ENCODE data around the gene IFT74.

DNA sequence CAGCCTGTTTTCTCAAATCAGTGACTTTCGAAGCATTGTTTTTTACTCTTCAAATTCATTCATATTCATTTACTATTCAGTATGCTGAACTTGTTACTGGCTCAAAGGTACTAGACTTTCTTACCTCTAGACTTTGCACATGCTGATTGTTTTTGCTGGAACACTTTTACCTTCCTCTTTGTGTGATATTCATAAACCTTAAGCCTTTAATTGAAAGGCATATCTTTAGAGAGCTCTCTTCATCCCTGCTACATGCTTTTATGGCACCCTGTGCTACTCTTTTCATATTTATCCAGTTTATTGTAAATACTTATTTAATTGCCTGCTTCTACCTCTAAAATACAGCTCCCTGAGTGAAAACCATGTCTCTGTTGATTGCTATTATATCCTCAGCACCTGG is 97.9 kb downstream of the IFT74 start:
- TF ChIP-seq STAT1 (conservative IDR thresholded peaks at IDR 0.05) (no peak), POLR2AphosphoS5 (IDR thresholded peaks at IDR 0.05; ENCODE audit: low read length) (no peak), POLR2A (IDR thresholded peaks at IDR 0.05; ENCODE audit: low read depth, low read length) (no peak), BACH1 (IDR thresholded peaks at IDR 0.05; ENCODE audit: borderline replicate concordance) (no peak), FOXK2 (IDR thresholded peaks at IDR 0.05) (no peak), CBX3 (IDR thresholded peaks at IDR 0.05; ENCODE audit: borderline replicate concordance, low read depth) (no peak)
- TF ChIP-seq, protein P1, sequence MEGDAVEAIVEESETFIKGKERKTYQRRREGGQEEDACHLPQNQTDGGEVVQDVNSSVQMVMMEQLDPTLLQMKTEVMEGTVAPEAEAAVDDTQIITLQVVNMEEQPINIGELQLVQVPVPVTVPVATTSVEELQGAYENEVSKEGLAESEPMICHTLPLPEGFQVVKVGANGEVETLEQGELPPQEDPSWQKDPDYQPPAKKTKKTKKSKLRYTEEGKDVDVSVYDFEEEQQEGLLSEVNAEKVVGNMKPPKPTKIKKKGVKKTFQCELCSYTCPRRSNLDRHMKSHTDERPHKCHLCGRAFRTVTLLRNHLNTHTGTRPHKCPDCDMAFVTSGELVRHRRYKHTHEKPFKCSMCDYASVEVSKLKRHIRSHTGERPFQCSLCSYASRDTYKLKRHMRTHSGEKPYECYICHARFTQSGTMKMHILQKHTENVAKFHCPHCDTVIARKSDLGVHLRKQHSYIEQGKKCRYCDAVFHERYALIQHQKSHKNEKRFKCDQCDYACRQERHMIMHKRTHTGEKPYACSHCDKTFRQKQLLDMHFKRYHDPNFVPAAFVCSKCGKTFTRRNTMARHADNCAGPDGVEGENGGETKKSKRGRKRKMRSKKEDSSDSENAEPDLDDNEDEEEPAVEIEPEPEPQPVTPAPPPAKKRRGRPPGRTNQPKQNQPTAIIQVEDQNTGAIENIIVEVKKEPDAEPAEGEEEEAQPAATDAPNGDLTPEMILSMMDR (IDR thresholded peaks at IDR 0.05 in 2 of 3, conservative IDR thresholded peaks at IDR 0.05 in 1 of 3; ENCODE audit: control insufficient read depth in 2 of 3, extremely low read depth in 1 of 3, insufficient read depth in 1 of 3, low read depth in 3 of 3, low read length in 3 of 3): no peak
- TF ChIP-seq, protein P2, sequence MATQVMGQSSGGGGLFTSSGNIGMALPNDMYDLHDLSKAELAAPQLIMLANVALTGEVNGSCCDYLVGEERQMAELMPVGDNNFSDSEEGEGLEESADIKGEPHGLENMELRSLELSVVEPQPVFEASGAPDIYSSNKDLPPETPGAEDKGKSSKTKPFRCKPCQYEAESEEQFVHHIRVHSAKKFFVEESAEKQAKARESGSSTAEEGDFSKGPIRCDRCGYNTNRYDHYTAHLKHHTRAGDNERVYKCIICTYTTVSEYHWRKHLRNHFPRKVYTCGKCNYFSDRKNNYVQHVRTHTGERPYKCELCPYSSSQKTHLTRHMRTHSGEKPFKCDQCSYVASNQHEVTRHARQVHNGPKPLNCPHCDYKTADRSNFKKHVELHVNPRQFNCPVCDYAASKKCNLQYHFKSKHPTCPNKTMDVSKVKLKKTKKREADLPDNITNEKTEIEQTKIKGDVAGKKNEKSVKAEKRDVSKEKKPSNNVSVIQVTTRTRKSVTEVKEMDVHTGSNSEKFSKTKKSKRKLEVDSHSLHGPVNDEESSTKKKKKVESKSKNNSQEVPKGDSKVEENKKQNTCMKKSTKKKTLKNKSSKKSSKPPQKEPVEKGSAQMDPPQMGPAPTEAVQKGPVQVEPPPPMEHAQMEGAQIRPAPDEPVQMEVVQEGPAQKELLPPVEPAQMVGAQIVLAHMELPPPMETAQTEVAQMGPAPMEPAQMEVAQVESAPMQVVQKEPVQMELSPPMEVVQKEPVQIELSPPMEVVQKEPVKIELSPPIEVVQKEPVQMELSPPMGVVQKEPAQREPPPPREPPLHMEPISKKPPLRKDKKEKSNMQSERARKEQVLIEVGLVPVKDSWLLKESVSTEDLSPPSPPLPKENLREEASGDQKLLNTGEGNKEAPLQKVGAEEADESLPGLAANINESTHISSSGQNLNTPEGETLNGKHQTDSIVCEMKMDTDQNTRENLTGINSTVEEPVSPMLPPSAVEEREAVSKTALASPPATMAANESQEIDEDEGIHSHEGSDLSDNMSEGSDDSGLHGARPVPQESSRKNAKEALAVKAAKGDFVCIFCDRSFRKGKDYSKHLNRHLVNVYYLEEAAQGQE (IDR thresholded peaks at IDR 0.05; ENCODE audit: low read depth, low read length): no peak

Measured in GM12878 (cell line).